Hematopoietic multipotent progenitor cell treated with erythropoietin and hydrocortisone succinate and interleukin-3 and kit ligand, for 6 days (in vitro differentiated cells): Measurements from ENCODE around the gene MCF2L.
"Not testable (repeated sequence)": the region's sequence is repeated elsewhere in the genome, so short reads cannot be mapped to it uniquely, and the experiment has no call there.

Source experiments
- DNase-seq: peaks from one replicate; pipeline ENCODE4 v3.0.0-alpha.2; 2015

The MCF2L gene, protein sequence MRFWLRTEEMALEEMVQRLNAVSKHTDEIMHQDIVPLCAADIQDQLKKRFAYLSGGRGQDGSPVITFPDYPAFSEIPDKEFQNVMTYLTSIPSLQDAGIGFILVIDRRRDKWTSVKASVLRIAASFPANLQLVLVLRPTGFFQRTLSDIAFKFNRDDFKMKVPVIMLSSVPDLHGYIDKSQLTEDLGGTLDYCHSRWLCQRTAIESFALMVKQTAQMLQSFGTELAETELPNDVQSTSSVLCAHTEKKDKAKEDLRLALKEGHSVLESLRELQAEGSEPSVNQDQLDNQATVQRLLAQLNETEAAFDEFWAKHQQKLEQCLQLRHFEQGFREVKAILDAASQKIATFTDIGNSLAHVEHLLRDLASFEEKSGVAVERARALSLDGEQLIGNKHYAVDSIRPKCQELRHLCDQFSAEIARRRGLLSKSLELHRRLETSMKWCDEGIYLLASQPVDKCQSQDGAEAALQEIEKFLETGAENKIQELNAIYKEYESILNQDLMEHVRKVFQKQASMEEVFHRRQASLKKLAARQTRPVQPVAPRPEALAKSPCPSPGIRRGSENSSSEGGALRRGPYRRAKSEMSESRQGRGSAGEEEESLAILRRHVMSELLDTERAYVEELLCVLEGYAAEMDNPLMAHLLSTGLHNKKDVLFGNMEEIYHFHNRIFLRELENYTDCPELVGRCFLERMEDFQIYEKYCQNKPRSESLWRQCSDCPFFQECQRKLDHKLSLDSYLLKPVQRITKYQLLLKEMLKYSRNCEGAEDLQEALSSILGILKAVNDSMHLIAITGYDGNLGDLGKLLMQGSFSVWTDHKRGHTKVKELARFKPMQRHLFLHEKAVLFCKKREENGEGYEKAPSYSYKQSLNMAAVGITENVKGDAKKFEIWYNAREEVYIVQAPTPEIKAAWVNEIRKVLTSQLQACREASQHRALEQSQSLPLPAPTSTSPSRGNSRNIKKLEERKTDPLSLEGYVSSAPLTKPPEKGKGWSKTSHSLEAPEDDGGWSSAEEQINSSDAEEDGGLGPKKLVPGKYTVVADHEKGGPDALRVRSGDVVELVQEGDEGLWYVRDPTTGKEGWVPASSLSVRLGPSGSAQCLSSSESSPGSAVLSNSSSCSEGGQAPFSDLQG

DNA sequence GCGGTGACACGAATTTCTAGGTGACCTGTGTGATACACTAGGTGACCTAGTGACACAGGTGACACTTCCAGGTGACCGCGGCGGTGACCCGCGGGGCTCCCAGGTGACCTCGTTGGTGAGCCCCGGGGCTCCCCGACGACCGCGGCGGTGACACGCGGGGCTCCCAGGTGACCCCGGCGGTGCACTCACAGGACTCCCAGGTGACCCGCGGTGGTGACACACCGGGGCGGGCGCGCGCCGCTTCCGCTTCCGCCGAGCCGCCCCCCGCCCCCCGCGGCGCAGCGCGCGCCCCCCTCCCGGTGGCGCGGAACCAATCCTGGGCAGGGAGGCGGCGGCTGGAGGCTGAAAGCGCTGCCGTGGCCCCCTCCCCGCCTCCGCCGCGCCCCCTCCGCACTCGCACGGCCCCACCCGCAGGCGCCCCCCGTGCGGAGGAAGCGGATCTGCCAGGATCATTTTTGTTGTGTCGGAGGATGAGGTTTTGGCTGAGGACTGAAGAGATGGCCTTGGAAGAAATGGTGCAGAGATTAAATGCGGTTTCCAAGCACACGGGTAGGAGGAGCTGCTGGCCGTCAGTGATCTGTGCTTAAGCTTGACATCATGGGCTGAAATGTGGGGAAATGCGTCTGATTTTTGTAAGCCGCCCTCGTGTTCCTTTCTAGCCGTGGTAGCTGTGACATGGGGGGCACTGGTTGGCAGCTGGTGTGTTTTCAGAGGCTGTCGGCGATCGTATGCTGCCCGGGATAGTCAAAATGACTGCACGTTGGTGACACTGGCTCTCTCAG, at the start of gene MCF2L:
Gene MCF2L (plus strand): TSS at position 305 of the 782 bp plus-strand sequence. CDS start 166 bp downstream, at position 471.
- DNase-seq: peak; percentile 45

DNA sequence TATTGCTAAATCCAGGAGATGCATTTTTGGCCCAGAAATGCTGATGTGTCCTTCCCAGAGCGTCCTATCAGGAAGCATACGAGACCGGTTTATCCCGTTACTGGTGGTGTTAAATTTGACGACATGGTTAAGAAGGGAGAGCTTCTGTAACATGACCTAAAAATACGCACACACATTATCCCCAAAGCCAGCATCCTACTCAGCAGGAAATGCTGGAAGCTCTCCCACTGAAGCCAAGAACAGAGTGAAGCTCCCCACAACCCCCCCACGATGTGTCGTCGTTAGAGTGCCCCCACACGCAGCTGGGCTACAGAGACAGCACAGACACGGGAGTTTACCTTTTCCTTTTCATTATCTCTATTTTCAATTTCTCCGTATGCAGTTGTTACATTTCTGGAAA, 45.1 kb upstream of the MCF2L start:
- DNase-seq: no peak

DNA sequence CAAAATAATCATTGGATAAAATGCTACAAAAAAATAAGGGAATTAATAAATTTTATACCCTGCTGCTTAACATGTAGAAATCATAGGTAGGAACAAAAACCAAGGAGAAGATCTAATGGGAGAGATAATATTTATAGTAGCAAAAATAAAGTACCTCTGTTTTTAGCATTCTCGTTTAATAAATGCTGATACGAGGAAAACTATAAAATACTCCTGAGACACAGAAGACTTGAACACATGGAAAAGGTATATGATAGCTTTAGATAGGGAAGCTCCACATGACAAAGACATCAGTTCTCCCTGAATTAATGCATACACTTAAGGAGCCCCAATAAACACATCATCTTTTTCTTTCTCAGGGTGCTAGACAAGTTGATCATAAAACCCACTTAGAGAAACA, 44.6 kb upstream of the MCF2L start:
- DNase-seq: no peak

DNA sequence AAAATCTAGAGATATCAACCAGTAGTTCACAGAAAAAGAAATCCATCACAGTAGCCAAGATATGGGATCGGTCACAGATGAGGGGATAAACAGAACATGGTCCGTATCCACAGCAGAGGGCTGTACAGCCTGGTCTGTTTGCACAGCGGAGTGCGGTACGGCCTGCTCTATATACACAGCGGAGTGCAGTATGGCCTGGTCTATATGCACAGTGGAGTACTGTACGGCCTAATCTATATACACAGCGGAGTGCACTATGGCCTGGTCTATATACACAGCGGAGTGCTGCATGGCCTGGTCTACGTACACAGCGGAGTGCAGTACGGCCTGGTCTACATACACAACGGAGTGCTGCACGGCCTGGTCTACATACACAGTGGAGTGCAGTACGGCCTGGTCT, 43.0 kb upstream of the MCF2L start:
- no peak for DNase-seq

DNA sequence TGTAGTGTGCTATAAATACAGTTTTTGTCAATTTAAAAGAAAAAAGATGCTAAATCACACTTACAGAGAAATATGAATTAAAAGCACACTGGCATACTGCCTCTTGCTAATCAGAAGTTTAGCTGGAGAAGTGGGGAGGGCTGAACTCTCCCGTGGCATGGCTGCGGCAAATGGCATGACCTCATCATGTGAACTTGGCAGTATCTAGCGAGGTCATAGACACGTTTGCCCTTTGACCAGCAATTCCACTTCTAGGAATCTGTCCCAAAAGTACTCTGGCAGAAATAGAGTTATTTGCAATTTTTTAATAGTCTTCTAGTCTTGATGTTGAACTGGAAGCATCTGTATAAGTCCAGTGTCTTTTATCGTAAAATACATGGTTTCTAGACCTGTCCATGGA, 42.0 kb upstream of the MCF2L start:
- DNase-seq: no peak

DNA sequence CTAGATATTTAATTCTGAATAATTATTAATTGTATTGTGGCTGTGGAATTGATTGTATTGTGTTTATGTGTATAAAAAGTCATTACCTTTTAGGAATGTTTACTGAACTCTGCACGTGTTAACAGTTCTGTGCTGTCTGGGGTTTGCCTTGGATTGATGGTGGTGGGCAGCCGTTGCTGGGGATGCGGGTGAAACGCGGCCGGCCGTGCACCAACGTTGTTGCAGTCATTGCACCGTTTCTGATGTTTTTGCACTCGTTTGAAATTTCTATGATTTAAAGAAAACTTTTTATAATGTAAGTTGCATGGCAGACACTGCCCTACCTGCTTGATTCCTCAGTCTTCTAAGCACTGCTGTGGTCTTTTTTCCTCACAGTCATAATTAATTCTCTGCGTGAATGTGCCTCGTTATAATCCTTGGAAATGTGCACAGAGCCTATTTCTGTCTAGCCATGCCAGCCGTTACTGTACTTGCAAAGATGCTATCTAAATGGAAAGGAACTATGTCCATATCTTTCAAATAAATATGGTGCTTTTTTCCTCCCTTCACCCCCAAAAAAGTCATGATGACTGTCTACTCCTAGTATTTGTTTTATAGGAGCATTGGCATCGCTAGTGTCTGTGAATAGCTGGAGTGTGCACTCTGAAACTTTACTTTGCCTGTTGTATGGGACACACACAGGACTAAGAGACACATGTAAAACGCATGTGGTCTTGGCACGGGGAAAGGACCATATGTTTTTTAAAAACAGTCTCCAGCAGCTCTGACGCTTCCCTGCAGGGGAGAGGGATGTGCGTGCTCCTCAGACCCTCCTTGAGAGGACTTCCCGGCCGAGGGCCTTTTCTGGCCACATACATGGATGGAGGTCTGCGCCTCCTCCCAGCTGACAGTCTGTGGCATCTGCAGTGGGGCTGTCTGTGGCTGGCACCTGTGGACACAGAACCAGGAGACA, 40.7 kb upstream of the MCF2L start:
- DNase-seq: no peak

DNA sequence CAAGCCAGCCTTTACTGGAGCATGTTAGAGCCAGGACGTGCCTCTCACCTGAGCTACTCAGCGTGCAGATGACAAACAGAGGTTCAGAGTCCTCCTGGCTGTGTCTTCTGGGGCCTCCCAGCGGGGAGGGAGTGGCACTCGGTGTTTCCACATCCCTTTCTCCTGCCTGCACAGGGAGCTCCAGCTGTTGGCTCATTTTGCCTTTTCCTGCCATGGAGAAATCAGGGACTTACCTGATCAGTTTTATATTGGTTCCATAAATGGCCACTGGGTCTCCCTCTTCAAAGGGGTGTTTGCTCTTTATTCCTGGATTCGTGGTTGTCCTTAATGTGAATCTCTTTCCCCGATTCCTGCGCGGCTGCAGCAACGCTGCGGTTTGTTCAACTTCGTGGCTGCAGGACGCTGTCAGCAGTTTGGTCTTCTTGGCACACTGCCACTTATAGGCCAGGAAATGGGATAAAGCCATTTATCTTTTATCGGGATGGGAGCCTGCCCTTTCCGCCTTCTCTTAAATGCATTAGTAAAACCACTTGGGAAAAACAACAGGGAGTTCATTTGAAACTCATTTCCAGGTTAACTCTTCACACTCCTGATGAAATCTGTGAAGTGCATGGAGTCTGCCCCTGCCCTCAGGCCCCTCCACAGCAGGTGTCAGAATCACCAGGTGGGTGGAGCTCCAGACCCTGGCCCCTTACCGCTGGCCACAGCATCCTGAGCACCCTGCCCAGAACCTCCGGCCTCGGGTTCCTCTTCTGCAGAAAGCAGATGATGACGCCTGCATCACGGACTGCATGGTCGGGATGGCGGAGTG, 39.8 kb upstream of the MCF2L start:
- DNase-seq: peak; percentile 32

DNA sequence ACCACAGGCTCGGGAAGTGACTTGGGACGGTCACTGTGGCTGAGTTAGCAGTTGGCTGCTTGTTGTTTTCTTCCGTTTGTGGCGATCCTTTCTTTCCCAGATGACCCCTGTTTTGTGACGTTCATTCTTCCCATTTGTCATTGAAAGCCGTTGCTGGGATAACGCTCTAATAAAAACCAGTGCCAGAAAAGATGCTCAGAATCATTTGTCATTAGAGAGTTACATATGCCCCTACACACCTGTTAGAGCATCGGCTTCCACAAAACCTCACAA, 39.3 kb upstream of the MCF2L start:
- DNase-seq: no peak

DNA sequence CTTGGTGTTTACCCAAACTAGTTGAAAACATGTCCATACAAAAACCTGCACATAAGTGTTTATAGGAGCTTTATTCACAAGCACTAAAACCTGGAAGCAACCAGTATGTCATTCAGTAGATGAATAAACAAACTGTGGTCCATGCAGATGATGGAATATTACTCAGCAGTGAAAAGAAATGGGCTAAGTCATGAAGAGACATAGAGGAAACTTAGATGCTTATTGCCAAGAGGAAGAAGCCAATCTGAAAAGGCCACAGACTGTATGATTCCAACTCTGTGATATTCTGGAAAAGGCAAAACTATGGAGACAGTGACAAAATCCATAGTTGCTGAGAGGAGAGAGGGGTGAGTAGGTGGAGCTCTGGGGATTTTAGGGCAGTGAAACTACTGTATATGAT, 38.8 kb upstream of the MCF2L start:
- DNase-seq: no peak

DNA sequence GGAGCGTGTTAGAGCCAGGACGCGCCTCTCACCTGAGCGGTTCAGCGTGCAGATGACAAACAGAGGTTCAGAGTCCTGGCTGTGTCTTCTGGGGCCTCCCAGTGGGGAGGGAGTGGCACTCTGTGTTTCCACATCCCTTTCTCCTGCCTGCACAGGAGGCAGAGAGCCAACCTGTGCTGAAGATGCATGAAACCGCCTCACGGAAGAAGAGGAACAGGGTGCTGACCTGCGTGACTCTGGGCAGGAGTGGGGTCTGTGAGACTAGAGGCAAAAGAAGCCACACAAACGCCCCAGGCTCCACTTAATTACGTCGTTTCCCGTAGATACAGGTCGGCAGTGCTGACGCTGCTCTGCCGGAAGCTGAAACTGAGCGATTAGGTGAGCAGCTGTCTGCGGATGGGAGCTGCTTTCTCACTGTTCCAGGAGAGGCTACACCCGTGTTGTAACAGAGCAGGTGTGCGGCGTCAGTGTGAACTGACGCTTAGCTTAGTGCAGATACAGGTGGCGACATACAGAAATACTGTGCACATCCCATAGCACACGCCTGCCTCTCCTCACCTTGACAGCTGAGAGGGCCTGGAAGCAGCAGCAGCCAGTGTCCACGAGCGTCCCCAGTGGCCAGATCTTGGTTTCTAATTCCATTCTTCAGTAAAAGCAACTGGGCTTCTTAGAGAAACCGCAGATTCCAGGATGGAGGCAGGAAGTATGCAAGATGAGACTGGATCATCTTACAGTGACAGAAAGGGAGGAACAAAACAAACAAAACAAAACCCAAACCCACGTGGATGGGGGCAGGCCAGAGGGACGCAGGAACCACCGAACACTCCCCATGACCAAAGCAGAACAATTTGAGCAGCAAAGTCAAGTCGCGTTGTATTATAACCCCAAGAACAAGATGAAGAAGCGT, 37.7 kb upstream of the MCF2L start:
- no peak for DNase-seq

DNA sequence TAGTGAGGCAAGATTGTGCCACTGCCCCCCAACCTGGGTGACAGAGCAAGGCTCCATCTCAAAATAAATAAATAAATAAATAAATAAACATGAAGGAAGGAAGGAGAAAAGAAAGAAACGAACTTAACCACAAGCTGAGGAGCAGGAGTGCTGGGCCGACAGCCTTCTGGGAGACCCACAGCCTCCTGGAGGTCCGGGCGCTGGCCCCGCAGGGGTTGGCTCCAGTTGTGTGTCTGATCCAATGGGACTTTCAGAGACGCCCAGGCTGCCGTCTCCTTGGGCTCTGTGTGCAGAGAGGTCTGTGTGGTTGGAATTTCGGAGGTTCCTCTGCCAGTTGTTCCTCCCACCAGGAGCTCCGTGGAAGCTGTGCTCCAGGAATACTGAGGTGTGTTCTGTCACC, 36.0 kb upstream of the MCF2L start:
- DNase-seq: no peak

DNA sequence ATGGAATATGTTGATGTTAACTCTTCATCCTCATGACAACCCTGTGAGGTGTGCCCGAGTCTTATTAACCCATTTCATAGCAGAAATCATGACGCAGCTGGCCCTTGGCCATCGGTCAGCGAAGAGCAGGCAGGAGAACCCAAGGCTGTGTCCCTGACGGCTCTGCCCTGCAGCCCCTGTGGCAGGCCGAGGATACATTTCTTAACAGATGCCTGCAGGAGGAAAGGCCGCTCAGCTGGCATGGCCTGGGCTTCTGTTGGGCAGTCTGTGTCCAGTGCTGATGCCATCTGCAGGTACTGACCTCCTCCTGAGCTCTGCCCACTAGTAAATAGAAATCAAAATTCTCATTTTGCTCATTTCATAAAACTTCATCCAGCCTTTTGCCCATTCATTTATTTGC, 35.4 kb upstream of the MCF2L start:
- no peak for DNase-seq

DNA sequence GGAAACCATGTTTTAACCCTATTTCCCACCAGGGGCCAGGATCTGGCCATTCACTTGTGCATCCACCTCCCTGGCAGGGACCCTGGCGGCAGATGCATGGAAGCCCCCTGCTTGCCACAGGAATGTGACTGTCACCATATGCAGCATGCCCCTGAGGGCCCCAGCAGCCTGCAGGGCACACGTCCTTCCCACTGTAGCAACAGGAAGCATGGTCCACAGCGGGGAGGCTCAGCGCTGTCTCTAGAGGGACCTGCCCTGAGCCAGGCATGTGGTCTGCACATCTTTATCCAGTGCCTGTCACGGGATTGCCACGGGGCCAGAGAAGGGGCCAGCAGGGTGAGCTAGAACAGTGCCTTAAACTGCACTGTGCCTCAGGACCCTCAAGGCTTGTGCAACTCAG, 34.9 kb upstream of the MCF2L start:
- no peak for DNase-seq

DNA sequence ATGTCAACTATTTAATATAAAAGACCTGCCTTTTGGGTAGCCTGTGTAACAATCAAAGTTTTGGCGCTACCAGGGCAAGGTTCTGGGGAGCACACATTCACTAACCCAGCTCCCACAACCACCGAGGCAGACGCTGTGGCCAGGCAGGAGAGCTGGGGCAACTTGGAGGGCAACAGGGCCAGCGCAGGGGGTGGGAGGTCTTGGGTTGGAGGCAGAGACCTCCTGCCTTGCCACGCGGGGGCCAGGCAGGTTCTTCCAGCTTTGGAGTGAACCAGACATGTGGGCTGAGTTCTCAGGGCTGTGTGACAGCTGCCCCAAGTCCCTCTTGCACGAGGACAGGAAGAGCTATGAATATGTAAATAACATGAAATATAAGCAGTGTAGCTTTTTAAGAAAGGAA, 30.3 kb upstream of the MCF2L start:
- no peak for DNase-seq

DNA sequence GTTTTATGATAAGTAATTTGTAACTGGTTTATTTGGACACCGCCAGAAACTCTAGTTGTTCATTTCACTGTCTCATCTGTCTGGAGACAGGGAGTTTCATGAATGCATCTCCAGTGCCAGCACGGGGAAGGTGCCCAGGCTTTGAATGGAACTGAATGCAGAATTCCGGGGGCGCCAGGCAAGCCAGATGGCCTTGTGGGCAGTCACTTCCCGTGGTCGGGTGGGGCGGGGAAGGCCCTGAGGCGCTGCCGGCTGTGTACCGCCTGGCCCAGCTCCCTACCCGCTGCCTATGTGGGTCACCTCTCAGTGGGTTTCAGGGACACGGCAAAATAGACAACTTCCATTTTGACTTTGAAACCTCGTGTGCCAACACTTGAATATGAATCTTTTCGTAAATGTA, 28.8 kb upstream of the MCF2L start:
- DNase-seq: no peak

DNA sequence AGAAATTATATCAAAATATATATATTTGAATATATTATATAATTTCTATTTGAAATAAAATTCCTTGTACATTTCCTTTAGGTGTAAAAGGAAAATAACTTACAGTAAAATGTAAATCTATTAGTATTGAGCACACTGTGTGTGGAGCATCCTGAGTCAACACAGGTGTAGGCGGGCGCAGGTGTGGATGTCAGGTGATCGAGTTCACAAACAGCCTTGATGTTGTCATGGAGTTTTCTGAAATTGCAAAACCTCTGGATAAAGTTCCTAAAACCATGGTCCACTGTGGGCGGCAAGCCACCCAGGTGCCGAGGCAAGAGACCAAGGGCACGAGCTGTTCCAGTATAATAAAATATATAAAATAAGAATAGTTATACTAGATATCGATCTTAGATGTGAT, 27.7 kb upstream of the MCF2L start:
- DNase-seq: no peak

DNA sequence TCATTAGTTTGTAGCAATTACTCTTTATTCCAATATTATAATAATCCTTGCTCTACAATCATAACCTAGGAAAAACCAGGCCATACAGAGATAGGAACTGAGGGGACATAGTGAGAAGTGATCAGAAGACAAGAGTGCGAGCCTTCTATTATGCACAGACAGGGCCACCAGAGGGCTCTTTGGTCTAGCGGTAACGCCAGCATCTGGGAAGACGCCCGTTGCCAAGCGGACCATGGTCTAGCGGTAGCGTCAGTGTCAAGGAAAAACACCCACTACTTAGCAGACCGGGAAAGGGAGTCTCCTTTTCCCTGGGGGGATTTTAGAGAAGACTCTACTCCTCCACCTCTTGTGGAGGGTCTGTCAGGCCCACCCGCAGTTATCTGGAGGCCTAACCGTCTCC, 27.2 kb upstream of the MCF2L start:
- not testable (repeated sequence) for DNase-seq

DNA sequence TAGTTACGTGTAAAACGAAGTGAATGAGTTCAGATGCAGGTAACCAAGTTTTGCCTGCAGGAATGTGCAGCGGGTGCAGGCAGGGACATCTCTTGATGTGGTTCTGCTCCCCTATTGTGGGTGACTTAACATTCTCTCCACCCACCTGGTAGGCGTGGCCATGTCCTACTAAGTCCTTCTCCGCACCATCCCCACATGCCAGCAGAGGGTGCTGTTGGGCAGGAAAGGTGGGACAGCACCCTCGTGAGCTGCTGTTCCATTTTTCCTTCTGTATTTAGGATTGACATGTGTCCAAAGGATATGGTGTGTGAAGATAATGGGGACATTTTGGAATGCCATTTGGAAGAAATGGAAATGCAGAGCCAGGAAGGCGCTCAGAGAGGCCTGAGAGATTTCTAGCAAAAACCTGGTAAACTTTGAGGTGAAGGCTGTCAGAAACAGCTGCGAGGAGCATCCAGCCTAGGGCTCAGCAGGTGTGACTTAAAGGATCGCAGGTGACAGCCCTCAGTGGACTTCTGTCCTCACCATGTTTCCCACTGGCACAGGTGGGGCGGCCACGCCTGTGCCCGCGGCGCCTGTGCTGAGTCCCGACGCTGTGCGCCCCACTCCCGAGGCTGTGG, 26.2 kb upstream of the MCF2L start:
- DNase-seq: peak; percentile 98
